Measurements from ENCODE around the gene STAC3.

The STAC3 gene

DNA sequence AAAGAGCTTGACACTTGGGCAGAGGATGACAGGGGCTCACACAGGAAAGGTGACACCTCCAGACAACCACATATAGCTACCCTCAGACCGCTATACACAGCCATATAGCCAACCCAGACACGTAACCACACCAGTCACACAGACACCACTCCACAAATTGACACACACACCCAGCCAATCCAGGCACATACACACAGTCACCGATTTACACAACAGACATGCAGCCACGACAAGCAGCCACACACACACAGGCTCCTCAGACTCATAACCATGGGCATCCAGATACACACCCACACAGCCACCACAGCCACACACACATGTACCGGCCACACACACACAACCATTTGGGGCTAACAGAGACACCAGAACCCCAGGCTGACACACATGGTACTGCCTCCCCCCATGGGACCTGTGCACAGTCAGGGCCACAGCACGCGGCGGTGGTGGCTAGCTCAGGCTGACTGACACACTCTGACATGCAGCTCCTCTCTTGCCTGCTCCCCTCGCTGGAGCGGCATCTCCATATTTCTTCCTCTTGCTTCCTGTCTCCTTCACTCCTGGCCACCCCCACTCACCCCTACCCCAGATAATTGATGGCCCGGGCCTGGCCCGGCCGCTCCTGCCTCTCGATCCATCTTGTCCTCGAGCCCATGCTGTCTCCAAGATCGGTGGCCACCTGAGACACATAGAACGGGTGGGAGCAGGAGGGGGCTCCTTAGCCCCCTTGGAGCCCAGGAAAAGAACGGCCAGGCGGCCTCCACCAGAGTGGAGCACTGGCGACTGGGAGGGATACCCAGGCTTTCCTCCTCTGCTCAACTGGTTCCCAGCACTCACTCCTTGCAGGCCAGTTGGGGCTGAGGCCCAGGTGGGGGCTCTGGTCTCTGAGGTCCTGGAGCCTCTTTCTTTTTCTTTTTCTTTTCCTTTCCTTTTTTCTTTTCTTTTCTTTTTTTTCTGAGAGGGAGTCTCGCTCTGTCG, 27.5 kb downstream of the STAC3 start:
- no peak for DNase-seq (ENCODE audit: low read depth in 1 of 2, low spot score in 1 of 2)

DNA sequence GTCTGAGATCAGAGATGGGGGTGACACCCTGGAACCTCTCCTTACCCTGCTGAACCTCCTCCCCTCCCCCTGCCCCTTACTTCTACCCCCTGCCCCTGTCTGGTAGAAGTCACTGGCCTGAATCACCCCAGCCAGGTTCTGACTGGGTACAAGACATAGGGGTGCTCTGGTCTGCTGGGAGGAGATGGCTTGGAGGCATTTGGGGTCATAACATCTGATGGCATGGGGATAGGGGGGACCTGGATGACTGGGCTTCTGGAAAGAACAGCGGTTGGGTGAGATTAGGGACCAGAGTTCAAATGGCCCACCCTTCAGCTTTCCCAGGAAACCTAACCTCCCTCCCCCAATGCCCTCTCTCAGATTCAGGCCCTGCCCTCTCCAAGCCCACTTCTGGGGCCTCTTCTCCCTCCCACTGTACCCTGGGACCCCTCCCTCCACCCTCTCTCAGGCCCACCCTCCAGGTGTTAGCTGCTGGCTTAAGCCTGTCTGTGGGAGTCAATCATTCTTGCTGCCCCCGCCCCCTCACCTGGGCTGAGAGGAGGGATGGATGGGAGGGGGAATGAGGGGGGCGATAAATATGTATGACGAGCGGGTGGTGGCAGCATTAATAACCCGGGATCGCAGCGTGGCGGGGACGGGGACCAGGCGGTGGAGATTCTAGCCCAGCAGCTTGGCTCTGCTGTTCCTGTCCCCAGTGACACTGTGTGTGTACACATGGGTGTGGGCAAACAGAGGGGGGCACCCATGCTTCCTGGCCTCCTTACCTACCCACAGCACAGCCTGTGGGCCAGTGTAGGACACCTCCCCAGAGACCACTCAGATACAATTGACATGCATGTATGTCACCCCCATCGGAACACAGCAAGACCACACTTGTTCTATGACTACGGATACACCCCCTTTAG, 28.4 kb downstream of the STAC3 start:
- no peak for DNase-seq (ENCODE audit: low read depth in 1 of 2, low spot score in 1 of 2)

GRCh38 chr12:57221169-57221917, 29.6 kb downstream of the STAC3 start:
- DNase-seq (ENCODE audit: low read depth in 1 of 2, low spot score in 1 of 2), result no peak

GRCh38 chr12:57220770-57221168, 30.2 kb downstream of the STAC3 start:
- no peak for DNase-seq (ENCODE audit: low read depth in 1 of 2, low spot score in 1 of 2)

DNA sequence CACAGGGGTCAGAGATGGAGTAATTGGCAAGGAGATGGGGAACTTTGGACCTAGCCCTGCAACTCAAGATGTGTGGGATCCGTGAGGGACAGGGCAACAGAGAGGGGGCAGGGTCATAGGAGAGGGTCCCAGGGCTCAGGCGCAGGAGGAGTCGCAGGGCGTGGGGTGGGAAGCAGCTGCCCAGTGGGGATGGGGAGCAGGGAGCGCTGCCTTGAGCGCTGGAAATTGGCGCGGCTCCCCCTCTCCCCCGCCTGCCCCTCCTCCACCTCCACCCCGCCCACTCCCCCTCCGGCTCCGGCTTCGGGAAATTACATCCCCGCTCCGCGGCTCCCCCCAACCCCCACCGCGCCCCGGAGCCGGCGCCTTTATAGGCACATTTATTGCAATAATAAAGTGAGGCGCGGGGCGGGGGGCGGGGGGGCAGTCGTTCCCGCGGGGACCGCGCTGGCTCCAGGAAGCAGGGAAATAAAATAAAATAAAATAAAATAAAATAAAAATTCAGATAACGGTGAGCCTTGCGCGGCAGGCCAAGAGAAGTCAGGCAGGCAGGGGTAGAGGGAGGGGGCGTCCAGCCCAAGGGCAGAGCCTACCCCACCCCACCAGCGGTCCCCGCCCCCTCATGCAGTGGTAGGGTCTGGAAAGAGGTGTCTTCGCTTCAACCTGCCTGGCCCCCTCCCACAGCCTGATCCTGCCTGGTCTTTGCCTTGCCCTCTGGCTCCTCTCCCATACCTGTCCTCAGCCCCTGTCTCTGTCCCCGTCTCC, 30.8 kb downstream of the STAC3 start:
- no peak for DNase-seq (ENCODE audit: low read depth in 1 of 2, low spot score in 1 of 2)

GRCh38 chr12:57219205-57219992, 31.6 kb downstream of the STAC3 start:
- no peak for DNase-seq (ENCODE audit: low read depth in 1 of 2, low spot score in 1 of 2)

- no peak for DNase-seq (ENCODE audit: low read depth in 1 of 2, low spot score in 1 of 2)
Observed at GRCh38 chr12:57218030-57218853, 32.7 kb downstream of the STAC3 start.

- DNase-seq (ENCODE audit: low read depth in 1 of 2, low spot score in 1 of 2), result no peak
Observed at GRCh38 chr12:57216921-57217879, 33.8 kb downstream of the STAC3 start.

DNA sequence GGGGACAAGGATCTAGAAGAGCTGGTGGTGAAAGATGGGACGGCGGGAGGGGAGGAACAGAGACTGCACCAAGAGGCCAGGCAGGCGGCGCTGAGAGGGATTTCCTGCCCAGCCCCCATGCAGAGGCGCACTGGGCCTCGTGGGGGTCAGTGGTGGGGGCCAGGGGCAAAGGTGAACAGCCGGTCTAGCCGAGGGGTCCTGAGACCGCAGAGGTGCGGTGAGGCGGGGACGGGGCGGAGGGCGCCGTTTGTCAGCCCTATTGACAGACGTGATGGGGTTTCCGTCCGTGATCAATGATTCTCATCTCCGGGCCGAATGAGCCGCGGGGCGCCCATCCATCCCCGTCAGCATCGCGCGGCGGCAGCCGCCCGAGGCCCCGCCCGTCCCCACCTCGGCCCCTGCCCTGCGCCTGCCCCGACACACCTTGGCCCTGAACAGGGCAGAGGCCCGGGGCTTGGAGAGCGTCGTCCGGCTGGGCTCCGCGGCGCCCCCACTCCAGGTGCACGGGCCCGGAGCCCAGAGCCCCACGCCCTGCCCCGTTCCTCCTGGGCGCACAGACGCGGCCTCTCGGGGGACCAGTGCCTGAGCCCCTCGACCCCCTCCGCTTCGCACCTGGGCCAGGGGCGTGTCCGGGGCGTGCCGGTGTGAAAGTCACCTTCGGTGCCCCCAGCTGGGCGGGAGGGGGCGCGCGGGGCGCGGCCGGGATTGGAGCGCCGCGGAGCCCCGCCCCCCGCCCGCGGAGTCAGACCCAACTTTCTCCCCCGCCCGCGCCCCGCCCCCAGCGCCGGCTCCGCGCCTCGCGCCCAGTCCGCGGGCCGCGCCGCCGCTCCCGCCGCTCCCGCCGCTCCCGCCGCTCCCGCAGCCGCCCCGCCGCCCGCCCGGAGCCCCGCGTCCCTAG, 34.7 kb downstream of the STAC3 start, which contains the start of gene NXPH4:
Gene NXPH4 (plus strand): TSS at position 781 of the 898 bp plus-strand sequence. CDS start 176 bp downstream, outside the sequence.
- DNase-seq (ENCODE audit: low read depth in 1 of 2, low spot score in 1 of 2), result peak; percentile 33 to 52

- no peak for DNase-seq (ENCODE audit: low read depth in 1 of 2, low spot score in 1 of 2)
Observed at GRCh38 chr12:57215668-57216013, 35.3 kb downstream of the STAC3 start.

GRCh38 chr12:57215065-57215464, 35.9 kb downstream of the STAC3 start:
- DNase-seq (ENCODE audit: low read depth in 1 of 2, low spot score in 1 of 2), result no peak

DNA sequence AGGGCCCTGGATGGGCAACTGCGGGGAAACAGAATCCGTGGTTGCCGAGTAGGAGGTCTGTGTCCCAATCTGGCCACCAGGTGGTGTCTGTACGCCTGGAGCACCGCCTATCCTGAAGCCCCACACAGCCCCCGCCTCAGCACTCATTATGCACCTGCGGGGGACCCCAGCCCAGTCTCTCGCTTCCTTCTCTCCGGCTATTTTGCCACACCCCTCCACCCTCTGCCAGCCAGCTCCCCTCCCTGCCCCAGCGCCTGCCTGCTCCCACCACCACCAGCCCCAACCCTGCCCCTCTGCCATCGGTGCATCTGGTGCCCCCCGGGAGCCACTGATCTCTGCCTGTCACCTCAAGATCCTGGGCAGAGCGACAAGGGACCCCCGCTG, 36.6 kb downstream of the STAC3 start:
- DNase-seq (ENCODE audit: low read depth in 1 of 2, low spot score in 1 of 2), result peak in 1 of 2 donors; percentile 51

DNA sequence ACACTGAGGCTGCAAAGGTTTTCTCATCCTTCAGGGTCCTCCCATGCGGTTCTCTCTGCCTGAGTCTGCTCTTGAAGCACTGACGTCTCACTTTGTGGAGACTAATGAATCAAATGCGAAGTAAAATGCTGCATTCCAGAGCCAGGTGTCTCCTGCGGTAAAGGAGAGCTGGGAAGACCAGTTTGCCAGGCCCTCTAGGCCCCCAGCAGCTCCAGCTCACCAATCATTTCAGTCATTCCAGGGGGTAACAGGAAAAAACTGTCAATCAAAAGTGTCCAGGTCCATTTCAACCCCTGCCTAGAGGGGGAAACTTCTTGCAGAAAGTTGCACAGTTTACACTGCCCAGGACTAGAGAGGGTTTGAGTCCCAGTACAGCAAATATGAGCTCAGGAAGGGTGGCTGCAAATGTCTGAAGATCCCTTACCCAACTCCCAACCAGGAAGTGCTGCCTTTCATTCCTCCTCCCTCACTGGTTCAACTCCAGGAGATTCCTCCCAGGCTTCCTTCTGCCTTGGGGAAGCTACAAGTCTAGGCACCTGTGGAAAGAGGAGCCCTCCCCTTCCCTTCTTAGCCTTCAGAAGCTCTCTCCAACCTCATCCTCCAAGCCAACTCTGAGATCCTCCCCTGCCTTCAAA, 37.1 kb downstream of the STAC3 start:
- no peak for DNase-seq (ENCODE audit: low read depth in 1 of 2, low spot score in 1 of 2)

GRCh38 chr12:57213058-57213715, 37.8 kb downstream of the STAC3 start:
- DNase-seq (ENCODE audit: low read depth in 1 of 2, low spot score in 1 of 2), result peak; percentile 66 to 77

DNA sequence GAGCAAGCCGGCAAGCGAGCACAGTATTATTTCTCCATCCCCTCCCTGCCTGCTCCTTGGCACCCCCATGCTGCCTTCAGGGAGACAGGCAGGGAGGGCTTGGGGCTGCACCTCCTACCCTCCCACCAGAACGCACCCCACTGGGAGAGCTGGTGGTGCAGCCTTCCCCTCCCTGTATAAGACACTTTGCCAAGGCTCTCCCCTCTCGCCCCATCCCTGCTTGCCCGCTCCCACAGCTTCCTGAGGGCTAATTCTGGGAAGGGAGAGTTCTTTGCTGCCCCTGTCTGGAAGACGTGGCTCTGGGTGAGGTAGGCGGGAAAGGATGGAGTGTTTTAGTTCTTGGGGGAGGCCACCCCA, 38.3 kb downstream of the STAC3 start:
- DNase-seq (ENCODE audit: low read depth in 1 of 2, low spot score in 1 of 2), result no peak
